SKM-1 (cell line): ENCODE data around the gene FLNC.

Experiments used
- DNase-seq: peaks from one replicate; lab custom pipeline; 2025; ENCODE audit not compliant: unreplicated experiment; lab: John Stamatoyannopoulos, UW

The FLNC gene

GRCh38 chr7:128830231-128831177, at the start of gene FLNC:
FLNC (plus strand) TSS chr7:128830406; CDS start chr7:128830638, 232 bp downstream.
- DNase-seq = no peak

- DNase-seq = no peak
Measured at GRCh38 chr7:128781126-128781525, 49.1 kb upstream of the FLNC start.

- no peak for DNase-seq
Measured at GRCh38 chr7:128781851-128782250, 48.4 kb upstream of the FLNC start.

- no peak for DNase-seq
Measured at GRCh38 chr7:128783143-128783861, 46.9 kb upstream of the FLNC start.

GRCh38 chr7:128785738-128786137, 44.5 kb upstream of the FLNC start:
- no peak for DNase-seq

GRCh38 chr7:128788446-128789412, 41.5 kb upstream of the FLNC start:
- DNase-seq = no peak

- DNase-seq = no peak
Measured at GRCh38 chr7:128790315-128791041, 39.7 kb upstream of the FLNC start.

- peak; percentile 37 for DNase-seq
Measured at GRCh38 chr7:128791121-128791971, 38.9 kb upstream of the FLNC start, which contains the start of gene CCDC136. CCDC136 (plus strand) TSS chr7:128791968; CDS start chr7:128792412, 444 bp downstream.

GRCh38 chr7:128791972-128792327, 38.3 kb upstream of the FLNC start:
- DNase-seq = no peak

GRCh38 chr7:128792471-128793180, 37.6 kb upstream of the FLNC start:
- no peak for DNase-seq

- DNase-seq = no peak
Measured at GRCh38 chr7:128793181-128793547, 37.0 kb upstream of the FLNC start.

GRCh38 chr7:128794020-128794419, 36.2 kb upstream of the FLNC start:
- DNase-seq = no peak

- no peak for DNase-seq
Measured at GRCh38 chr7:128794436-128794835, 35.8 kb upstream of the FLNC start.

GRCh38 chr7:128795129-128795528, 35.1 kb upstream of the FLNC start:
- DNase-seq = no peak

GRCh38 chr7:128796327-128796726, 33.9 kb upstream of the FLNC start:
- DNase-seq = no peak

- no peak for DNase-seq
Measured at GRCh38 chr7:128799451-128799850, 30.8 kb upstream of the FLNC start.

GRCh38 chr7:128800567-128800966, 29.6 kb upstream of the FLNC start:
- no peak for DNase-seq

GRCh38 chr7:128801003-128801402, 29.2 kb upstream of the FLNC start:
- DNase-seq = no peak
